ENCODE measurements around the gene GABRR3. TPM values are rescaled to one million over a fixed set of nuclear protein-coding genes. Genes with fewer than 3 reads are reported as not detected.

Gene GABRR3
- total RNA-seq, 1 experiment from 2014 or later = not detected

GRCh38 chr3:97979610-97980009 lies 55.5 kb downstream of the GABRR3 start:
- H3K36me3 ChIP-seq (ENCODE audit: low read depth, low read length) = no peaks in the 10 kb centered on the region
- H3K4me1 ChIP-seq (ENCODE audit: insufficient read depth, low read length) = no peaks in the 10 kb centered on the region
- H3K4me2 ChIP-seq (ENCODE audit: low read length) = no peak overlapping the region
- H3K9me3 ChIP-seq (ENCODE audit: low read length) = no peaks in the 10 kb centered on the region
- ATAC-seq (peak; percentile 15; the same call in 1 of the 2 replicates), DNase-seq (no peak)
- intact Hi-C loops (cut with micrococcal nuclease) = no loop called here
- no TSS peak for BruUV-seq (replicated peaks)
- H4K20me1 ChIP-seq (ENCODE audit: low read length) = no peaks in the 10 kb centered on the region
- H3K27me3 ChIP-seq (ENCODE audit: low read length) = peaks cover 14% of the 10 kb centered on the region
- no peak overlapping the region for H3K27ac ChIP-seq (ENCODE audit: low read length)
- no peak for TF ChIP-seq EZH2 (IDR thresholded peaks at IDR 0.05; ENCODE audit: low read length, unreplicated experiment)
- TF ChIP-seq CTCF (conservative IDR thresholded peaks at IDR 0.05; ENCODE audit: low read depth, low read length) = no peak
- TF ChIP-seq EZH2phosphoT487 (IDR thresholded peaks at IDR 0.05; ENCODE audit: borderline replicate concordance, low read length) = no peak
- no peak overlapping the region for H2AFZ ChIP-seq (ENCODE audit: low read length)
- ChIA-PET CTCF (no interaction called here), POLR2A (ENCODE audit: unreplicated experiment) (no interaction called here)
- H3K79me2 ChIP-seq (ENCODE audit: low read length) = no peaks in the 10 kb centered on the region
- H3K4me3 ChIP-seq (ENCODE audit: low read length) = no peak overlapping the region
- H3F3A ChIP-seq (ENCODE audit: low read length, unreplicated experiment) = no peaks in the 10 kb centered on the region
- H3K9me2 ChIP-seq (replicated peaks; ENCODE audit: low read length) = no peaks in the 10 kb centered on the region
- no peak overlapping the region for H3K9ac ChIP-seq (ENCODE audit: low read length)

- DNase-seq (peak; percentile 25), ATAC-seq (no peak)
- no peaks in the 10 kb centered on the region; the same call in 1 of the 2 replicates for H4K20me1 ChIP-seq (ENCODE audit: low read length)
- no TSS peak for BruUV-seq (replicated peaks)
- ChIA-PET POLR2A (ENCODE audit: unreplicated experiment) (interaction anchor here (0.5 kb wide), 1 partner anchor 186 kb away, joined by 5 read pairs; no protein-coding TSS in a partner anchor), CTCF (interaction anchor here (1.0 kb wide), 1 partner anchor 154 kb away, joined by 3 read pairs; the partner anchor contains the start of gene CRYBG3)
- peaks cover 14% of the 10 kb centered on the region for H3K79me2 ChIP-seq (ENCODE audit: low read length)
- no peak for TF ChIP-seq EZH2phosphoT487 (IDR thresholded peaks at IDR 0.05; ENCODE audit: borderline replicate concordance, low read length)
- TF ChIP-seq EZH2 (IDR thresholded peaks at IDR 0.05; ENCODE audit: low read length, unreplicated experiment) = no peak
- peak; percentile 58 for TF ChIP-seq CTCF (conservative IDR thresholded peaks at IDR 0.05; ENCODE audit: low read depth, low read length)
- H2AFZ ChIP-seq (ENCODE audit: low read length) = no peak overlapping the region
- H3K27me3 ChIP-seq (ENCODE audit: low read length) = no peaks in the 10 kb centered on the region
- no peak overlapping the region for H3K4me2 ChIP-seq (ENCODE audit: low read length)
- no peaks in the 10 kb centered on the region for H3K9me3 ChIP-seq (ENCODE audit: low read length)
- H3K27ac ChIP-seq (ENCODE audit: low read length) = no peak overlapping the region
- peaks cover 14% of the 10 kb centered on the region for H3K4me1 ChIP-seq (ENCODE audit: insufficient read depth, low read length)
- no peak overlapping the region for H3K4me3 ChIP-seq (ENCODE audit: low read length)
- intact Hi-C loops (cut with micrococcal nuclease) = no loop called here
- no peaks in the 10 kb centered on the region for H3K36me3 ChIP-seq (ENCODE audit: low read depth, low read length)
- no peak overlapping the region for H3K9ac ChIP-seq (ENCODE audit: low read length)
- H3K9me2 ChIP-seq (replicated peaks; ENCODE audit: low read length) = no peaks in the 10 kb centered on the region
- H3F3A ChIP-seq (ENCODE audit: low read length, unreplicated experiment) = no peaks in the 10 kb centered on the region
Observed at GRCh38 chr3:97975466-97975865, 59.6 kb downstream of the GABRR3 start.

GRCh38 chr3:97974996-97975395 lies 60.1 kb downstream of the GABRR3 start:
- ChIA-PET POLR2A (ENCODE audit: unreplicated experiment) (interaction anchor here (0.5 kb wide), 1 partner anchor 185 kb away, joined by 5 read pairs; no protein-coding TSS in a partner anchor), CTCF (interaction anchor here (1.0 kb wide), 1 partner anchor 153 kb away, joined by 3 read pairs; the partner anchor contains the start of gene CRYBG3)
- H3K79me2 ChIP-seq (ENCODE audit: low read length) = peaks cover 18% of the 10 kb centered on the region
- DNase-seq = no peak
- no peak overlapping the region for H3K4me2 ChIP-seq (ENCODE audit: low read length)
- H2AFZ ChIP-seq (ENCODE audit: low read length) = no peak overlapping the region
- H3K36me3 ChIP-seq (ENCODE audit: low read depth, low read length) = no peaks in the 10 kb centered on the region
- TF ChIP-seq EZH2phosphoT487 (IDR thresholded peaks at IDR 0.05; ENCODE audit: borderline replicate concordance, low read length) (no peak), EZH2 (IDR thresholded peaks at IDR 0.05; ENCODE audit: low read length, unreplicated experiment) (no peak), CTCF (conservative IDR thresholded peaks at IDR 0.05; ENCODE audit: low read depth, low read length) (no peak)
- intact Hi-C loops (cut with micrococcal nuclease) = loop anchor here (5.0 kb wide), 1 partner anchor 93 kb away; no protein-coding TSS in a partner anchor
- no peak overlapping the region for H3K9ac ChIP-seq (ENCODE audit: low read length)
- H3F3A ChIP-seq (ENCODE audit: low read length, unreplicated experiment) = no peaks in the 10 kb centered on the region
- no peak for ATAC-seq
- no peaks in the 10 kb centered on the region; the same call in 1 of the 2 replicates for H4K20me1 ChIP-seq (ENCODE audit: low read length)
- BruUV-seq (replicated peaks) = no TSS peak
- H3K27ac ChIP-seq (ENCODE audit: low read length) = no peak overlapping the region
- no peaks in the 10 kb centered on the region for H3K27me3 ChIP-seq (ENCODE audit: low read length)
- H3K4me1 ChIP-seq (ENCODE audit: insufficient read depth, low read length) = peaks cover 19% of the 10 kb centered on the region
- H3K9me3 ChIP-seq (ENCODE audit: low read length) = no peaks in the 10 kb centered on the region
- H3K4me3 ChIP-seq (ENCODE audit: low read length) = no peak overlapping the region
- H3K9me2 ChIP-seq (replicated peaks; ENCODE audit: low read length) = no peaks in the 10 kb centered on the region

Measured in PC-3 (cell line).